ENCODE data around the gene PPP3R1.

DNA sequence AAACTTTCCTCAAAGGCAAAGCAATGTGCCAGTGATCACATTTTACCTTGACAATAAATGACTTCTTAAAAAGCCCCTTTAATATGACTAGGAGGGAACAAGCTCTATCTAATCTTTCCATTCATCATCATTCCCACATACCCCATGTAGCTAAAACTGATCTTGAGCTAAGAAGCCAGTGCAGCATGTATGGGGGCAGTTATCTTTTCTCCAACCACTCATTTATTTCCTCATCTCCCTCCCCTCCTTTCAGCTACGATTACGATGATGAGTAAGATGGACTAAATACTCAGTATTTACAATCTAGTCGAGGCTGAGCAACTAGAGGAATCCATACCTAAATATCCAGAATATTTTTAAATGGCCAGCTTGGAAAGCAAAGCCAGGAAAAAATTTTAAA is 59.2 kb downstream of the PPP3R1 start:
- no peak for TF ChIP-seq SMC3 (IDR thresholded peaks at IDR 0.05; ENCODE audit: low read depth, low read length)
- TF ChIP-seq, protein P1, sequence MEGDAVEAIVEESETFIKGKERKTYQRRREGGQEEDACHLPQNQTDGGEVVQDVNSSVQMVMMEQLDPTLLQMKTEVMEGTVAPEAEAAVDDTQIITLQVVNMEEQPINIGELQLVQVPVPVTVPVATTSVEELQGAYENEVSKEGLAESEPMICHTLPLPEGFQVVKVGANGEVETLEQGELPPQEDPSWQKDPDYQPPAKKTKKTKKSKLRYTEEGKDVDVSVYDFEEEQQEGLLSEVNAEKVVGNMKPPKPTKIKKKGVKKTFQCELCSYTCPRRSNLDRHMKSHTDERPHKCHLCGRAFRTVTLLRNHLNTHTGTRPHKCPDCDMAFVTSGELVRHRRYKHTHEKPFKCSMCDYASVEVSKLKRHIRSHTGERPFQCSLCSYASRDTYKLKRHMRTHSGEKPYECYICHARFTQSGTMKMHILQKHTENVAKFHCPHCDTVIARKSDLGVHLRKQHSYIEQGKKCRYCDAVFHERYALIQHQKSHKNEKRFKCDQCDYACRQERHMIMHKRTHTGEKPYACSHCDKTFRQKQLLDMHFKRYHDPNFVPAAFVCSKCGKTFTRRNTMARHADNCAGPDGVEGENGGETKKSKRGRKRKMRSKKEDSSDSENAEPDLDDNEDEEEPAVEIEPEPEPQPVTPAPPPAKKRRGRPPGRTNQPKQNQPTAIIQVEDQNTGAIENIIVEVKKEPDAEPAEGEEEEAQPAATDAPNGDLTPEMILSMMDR (conservative IDR thresholded peaks at IDR 0.05; ENCODE audit: low read depth, low read length) = no peak
- TF ChIP-seq BHLHE40 (IDR thresholded peaks at IDR 0.05; ENCODE audit: low read depth, low read length) = no peak
- no peak for TF ChIP-seq POLR2A (IDR thresholded peaks at IDR 0.05; ENCODE audit: low read depth, low read length)
- no peak for TF ChIP-seq RAD21 (IDR thresholded peaks at IDR 0.05; ENCODE audit: low read length)
- no peak for TF ChIP-seq CHD1 (IDR thresholded peaks at IDR 0.05; ENCODE audit: low read depth, low read length)
- TF ChIP-seq RFX5 (IDR thresholded peaks at IDR 0.05; ENCODE audit: low read depth, low read length) = no peak
- TF ChIP-seq RCOR1 (IDR thresholded peaks at IDR 0.05; ENCODE audit: insufficient replicate concordance, low read length) = no peak
- TF ChIP-seq CEBPB (IDR thresholded peaks at IDR 0.05; ENCODE audit: low read depth, low read length) = no peak
- TF ChIP-seq MAZ (IDR thresholded peaks at IDR 0.05; ENCODE audit: borderline replicate concordance, low read depth, low read length) = no peak
